Lower leg skin (tissue), 3 donors: Measurements from ENCODE around the gene FTMT.

Experiments used
- POLR2A ChIP-seq, 2 donors: fragments of 450-650 bp; IDR thresholded peaks; one replicate each; pipeline ENCODE4 v1.6.1; 2016 to 2017; ENCODE audit warnings: antibody characterized with exemption in 2 of 2, mild to moderate bottlenecking in 1 of 2, moderate library complexity in 1 of 2
- TF ChIP-seq, protein P1 (sequence below), 3 donors: fragments of 450-650 bp; IDR thresholded peaks; one replicate each; pipeline ENCODE4 v1.5.1; 2016; ENCODE audit warnings: antibody characterized with exemption in 3 of 3, mild to moderate bottlenecking in 3 of 3, moderate library complexity in 2 of 3

DNA sequence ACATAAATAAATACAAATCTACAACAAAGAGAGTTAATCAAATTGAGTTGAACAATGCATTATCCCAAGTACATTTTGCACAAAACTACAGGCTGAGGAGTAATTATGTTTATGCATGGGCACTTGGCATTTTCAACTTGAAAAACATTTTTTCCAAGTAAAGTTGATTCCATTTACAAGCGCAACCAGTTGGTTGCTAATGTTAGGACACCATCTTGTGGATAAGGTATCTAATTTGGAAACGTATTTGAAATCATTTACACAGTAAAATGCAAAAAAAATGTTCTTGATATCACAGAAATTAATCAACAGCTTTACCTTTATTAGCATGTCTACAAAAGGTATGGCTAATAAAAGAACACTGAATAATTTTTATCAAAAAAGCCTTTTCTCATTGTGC, 18.8 kb downstream of the FTMT start:
- TF ChIP-seq, protein P1, sequence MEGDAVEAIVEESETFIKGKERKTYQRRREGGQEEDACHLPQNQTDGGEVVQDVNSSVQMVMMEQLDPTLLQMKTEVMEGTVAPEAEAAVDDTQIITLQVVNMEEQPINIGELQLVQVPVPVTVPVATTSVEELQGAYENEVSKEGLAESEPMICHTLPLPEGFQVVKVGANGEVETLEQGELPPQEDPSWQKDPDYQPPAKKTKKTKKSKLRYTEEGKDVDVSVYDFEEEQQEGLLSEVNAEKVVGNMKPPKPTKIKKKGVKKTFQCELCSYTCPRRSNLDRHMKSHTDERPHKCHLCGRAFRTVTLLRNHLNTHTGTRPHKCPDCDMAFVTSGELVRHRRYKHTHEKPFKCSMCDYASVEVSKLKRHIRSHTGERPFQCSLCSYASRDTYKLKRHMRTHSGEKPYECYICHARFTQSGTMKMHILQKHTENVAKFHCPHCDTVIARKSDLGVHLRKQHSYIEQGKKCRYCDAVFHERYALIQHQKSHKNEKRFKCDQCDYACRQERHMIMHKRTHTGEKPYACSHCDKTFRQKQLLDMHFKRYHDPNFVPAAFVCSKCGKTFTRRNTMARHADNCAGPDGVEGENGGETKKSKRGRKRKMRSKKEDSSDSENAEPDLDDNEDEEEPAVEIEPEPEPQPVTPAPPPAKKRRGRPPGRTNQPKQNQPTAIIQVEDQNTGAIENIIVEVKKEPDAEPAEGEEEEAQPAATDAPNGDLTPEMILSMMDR (IDR thresholded peaks at IDR 0.05): no peak
- no peak for TF ChIP-seq POLR2A (IDR thresholded peaks at IDR 0.05)
